Spleen (tissue), 11 donors: Measurements from ENCODE around the gene SYCP2. TPM values are rescaled to one million over a fixed set of nuclear protein-coding genes. Genes with fewer than 3 reads are reported as not detected.
A peak's percentile ranks its signal among the peaks of the same experiment; 100 is the strongest.

Source experiments
- DNase-seq: peaks from one replicate; pipeline ENCODE4 v3.0.0-alpha.2; 2020
- H3K27ac ChIP-seq, 8 donors: fragments of 200-600 bp; sonication (generic) in 7 of 8; 1 replicate in 4 of 8; 2 replicates in 4 of 8; pipeline versions ENCODE4 v1.5.0 to v1.8.0; 2016 to 2021; ENCODE audit warnings: inconsistent platforms in 4 of 8, mild to moderate bottlenecking in 4 of 8, moderate library complexity in 1 of 8
- H3K27me3 ChIP-seq, 7 donors: fragments of 200-600 bp; sonication (generic) in 6 of 7; replicated peaks in 1 of 7; 1 replicate in 4 of 7; 2 replicates in 3 of 7; pipeline versions ENCODE4 v1.5.0 to v1.8.0; 2016 to 2021; ENCODE audit warnings: inconsistent platforms in 3 of 7, mild to moderate bottlenecking in 1 of 7
- H3K36me3 ChIP-seq, 6 donors: fragments of 200-600 bp; sonication (generic) in 5 of 6; 1 replicate in 4 of 6; 2 replicates in 2 of 6; pipeline versions ENCODE4 v1.5.0 to v1.8.0; 2016 to 2021; ENCODE audit warnings: inconsistent platforms in 2 of 6
- H3K4me1 ChIP-seq, 6 donors: fragments of 200-600 bp; sonication (generic) in 5 of 6; 1 replicate in 3 of 6; 2 replicates in 3 of 6; pipeline versions ENCODE4 v1.5.0 to v1.8.0; 2016 to 2021; ENCODE audit warnings: inconsistent platforms in 3 of 6
- H3K4me3 ChIP-seq, 8 donors: fragments of 200-600 bp; sonication (generic) in 7 of 8; 1 replicate in 4 of 8; 2 replicates in 4 of 8; pipeline versions ENCODE4 v1.5.0 to v1.8.0; 2016 to 2021; ENCODE audit warnings: inconsistent platforms in 4 of 8, mild to moderate bottlenecking in 4 of 8, moderate library complexity in 2 of 8
- H3K9me3 ChIP-seq, 8 donors: fragments of 200-600 bp; sonication (generic) in 7 of 8; 1 replicate in 4 of 8; 2 replicates in 4 of 8; pipeline versions ENCODE4 v1.5.0 to v1.8.0; 2016 to 2021; ENCODE audit warnings: inconsistent platforms in 4 of 8
- CTCF ChIP-seq, 11 experiments: fragments of 200-600 bp in 7 of 11; fragments of 450-650 bp in 4 of 11; sonication (generic) in 4 of 11; IDR thresholded peaks in 8 of 11; conservative IDR thresholded peaks in 3 of 11; 1 replicate in 7 of 11; 2 replicates in 4 of 11; pipeline versions ENCODE4 v1.4.0 to v1.8.0; 2016 to 2021; ENCODE audit warnings: antibody characterized with exemption in 11 of 11, inconsistent platforms in 4 of 11, mild to moderate bottlenecking in 1 of 11
- POLR2A ChIP-seq, 3 donors: fragments of 450-650 bp; IDR thresholded peaks; one replicate each; pipeline ENCODE4 v1.5.1; 2017; ENCODE audit warnings: antibody characterized with exemption in 3 of 3, mild to moderate bottlenecking in 1 of 3
- POLR2AphosphoS5 ChIP-seq, 3 donors: sonication (generic); formaldehyde crosslinking; IDR thresholded peaks; one replicate each; pipeline ENCODE4 v1.5.1; 2017; ENCODE audit warnings: antibody characterized with exemption in 3 of 3
- WGBS, 5 donors: extraction: QIAGEN DNeasy Blood & Tissue Kit in 3 of 5; methylation state at CpG; one replicate each; pipeline versions ENCODE4 v1.1.5 to v1.1.7; 2013 to 2018; 5-methylcytosine and 5-hydroxymethylcytosine counted together
- intact Hi-C: fragments of 100-400 bp; cut with DNase I; formaldehyde crosslinking; loops from one replicate; pipeline ENCODE4 v1.15.0; 2023; ENCODE audit warnings: low total_unique reads
- polyA plus RNA-seq, 3 donors: library from polyadenylated mRNA; stranded (reverse); fragments of 200-250 nt; gene quantifications; one replicate each; pipeline ENCODE4 v1.2.1, GENCODE V29; 2013
- total RNA-seq, 7 donors: library from RNA; depleted of rRNA in 3 of 7; stranded (reverse); fragments of >200 nt in 3 of 7; fragmentation: NEBNext Ultra II Directional in 4 of 7; extraction: Animal tissue kit (Norgen Biotek cat#: 25700) in 4 of 7; gene quantifications; one replicate each; pipeline versions ENCODE4 v1.1.0 to v1.2.1, GENCODE V29; 2016 to 2021
- donor health status: healthy with polysubstance abuse.
- donor health status: DM: no; HTN: no; CAD: no; lungs with moderate emphysema.
- donor health status: DM: no; HTN: no; CAD: no.
- donor health status: Bipolar disorder and iron deficiency.
- donor health status: healthy.
- donor health status: DM: no; HTN: no; CAD: no.
- donor health status: DM: yes; HTN: yes; CAD: no.

SYCP2 gene
- total and polyA plus RNA-seq, 10 donors = 1.5 to 9.1 (median 4.9) TPM

GRCh38 chr20:59823491-59824259 is 109.8 kb downstream of the SYCP2 start:
- 75 to 78% (median 76%) methylated on average over 8 of the region's 8 CpGs for WGBS, 5 donors
- TF ChIP-seq CTCF (IDR thresholded peaks at IDR 0.05 in 8 of 11, conservative IDR thresholded peaks at IDR 0.05 in 3 of 11) (no peak), POLR2AphosphoS5 (IDR thresholded peaks at IDR 0.05) (no peak), POLR2A (IDR thresholded peaks at IDR 0.05) (no peak)
- no peak overlapping the region for H3K27ac ChIP-seq
- H3K9me3 ChIP-seq = no peaks in the 10 kb centered on the region
- H3K4me3 ChIP-seq = no peak overlapping the region
- DNase-seq = peak; percentile 47
- H3K27me3 ChIP-seq = peaks cover 0 to 28% (median 0%) of the 10 kb centered on the region in 7 donors
- peaks cover 0 to 5% (median 0%) of the 10 kb centered on the region in 6 donors for H3K4me1 ChIP-seq
- H3K36me3 ChIP-seq = no peaks in the 10 kb centered on the region
- intact Hi-C loops = no loop called here

- no peak for DNase-seq
- WGBS, 5 donors = 70 to 81% (median 80%) methylated on average over 9 of the region's 9 CpGs
- Histone ChIP-seq H3K36me3 (no peaks in the 10 kb centered on the region), H3K4me1 (peaks cover 0 to 5% (median 0%) of the 10 kb centered on the region in 6 donors), H3K9me3 (no peaks in the 10 kb centered on the region), H3K27me3 (peaks cover 0 to 26% (median 0%) of the 10 kb centered on the region in 7 donors), H3K27ac (no peak overlapping the region), H3K4me3 (no peak overlapping the region)
- intact Hi-C loops = no loop called here
- TF ChIP-seq POLR2AphosphoS5 (IDR thresholded peaks at IDR 0.05) (no peak), POLR2A (IDR thresholded peaks at IDR 0.05) (no peak), CTCF (IDR thresholded peaks at IDR 0.05 in 8 of 11, conservative IDR thresholded peaks at IDR 0.05 in 3 of 11) (no peak)
These were observed 110.4 kb downstream of the SYCP2 start for GRCh38 chr20:59823030-59823423.

- Histone ChIP-seq H3K27me3 (peaks cover 0 to 20% (median 0%) of the 10 kb centered on the region in 7 donors), H3K36me3 (no peaks in the 10 kb centered on the region), H3K4me3 (no peak overlapping the region), H3K27ac (no peak overlapping the region), H3K4me1 (peaks cover 0 to 5% (median 0%) of the 10 kb centered on the region in 6 donors), H3K9me3 (no peaks in the 10 kb centered on the region)
- DNase-seq = peak; percentile 39
- WGBS, 5 donors = 72 to 78% (median 76%) methylated on average over 13 to 21 of the region's 21 CpGs
- TF ChIP-seq POLR2AphosphoS5 (IDR thresholded peaks at IDR 0.05) = no peak
- no peak for TF ChIP-seq POLR2A (IDR thresholded peaks at IDR 0.05)
- no peak for TF ChIP-seq CTCF (IDR thresholded peaks at IDR 0.05 in 8 of 11, conservative IDR thresholded peaks at IDR 0.05 in 3 of 11)
- intact Hi-C loops = no loop called here
These were observed 111.0 kb downstream of the SYCP2 start for GRCh38 chr20:59822291-59823029.

GRCh38 chr20:59821788-59822187 is 111.6 kb downstream of the SYCP2 start:
- Histone ChIP-seq H3K4me3 (no peak overlapping the region), H3K9me3 (no peaks in the 10 kb centered on the region), H3K36me3 (no peaks in the 10 kb centered on the region), H3K27me3 (peaks cover 0 to 17% (median 0%) of the 10 kb centered on the region in 7 donors), H3K4me1 (peaks cover 0 to 5% (median 0%) of the 10 kb centered on the region in 6 donors), H3K27ac (no peak overlapping the region)
- intact Hi-C loops = no loop called here
- no peak for DNase-seq
- TF ChIP-seq POLR2AphosphoS5 (IDR thresholded peaks at IDR 0.05) (no peak), CTCF (IDR thresholded peaks at IDR 0.05 in 8 of 11, conservative IDR thresholded peaks at IDR 0.05 in 3 of 11) (no peak), POLR2A (IDR thresholded peaks at IDR 0.05) (no peak)
- WGBS, 5 donors = 65 to 95% (median 78%) methylated on average over 4 to 18 of the region's 19 CpGs
